ENCODE results near the gene NRARP.
"Not testable (repeated sequence)": the region's sequence is repeated elsewhere in the genome, so short reads cannot be mapped to it uniquely, and the experiment has no call there.

Gene NRARP, protein sequence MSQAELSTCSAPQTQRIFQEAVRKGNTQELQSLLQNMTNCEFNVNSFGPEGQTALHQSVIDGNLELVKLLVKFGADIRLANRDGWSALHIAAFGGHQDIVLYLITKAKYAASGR

GRCh38 chr9:137302118-137302448 is at the start of gene NRARP:
Gene NRARP (minus strand): TSS chr9:137302271. CDS start chr9:137301928, 343 bp downstream.
- Histone ChIP-seq H3K4me1 (ENCODE audit: control insufficient read depth, insufficient read depth, low read length) (peaks cover 30% of the 10 kb centered on the region), H3K27me3 (ENCODE audit: control insufficient read depth, insufficient read depth, low read length) (no peaks in the 10 kb centered on the region; the same call in 1 of the 2 replicates), H3K9me3 (ENCODE audit: control insufficient read depth, insufficient read depth, low read length) (no peaks in the 10 kb centered on the region), H3K36me3 (ENCODE audit: control insufficient read depth, insufficient read depth, low read length) (no peaks in the 10 kb centered on the region), H3K4me3 (ENCODE audit: low read length) (peak within 1 kb of the TSS; percentile 56), H3K27ac (ENCODE audit: low read length) (no peak within 1 kb of the TSS)
- WGBS (ENCODE audit: insufficient coverage, insufficient read length), result no CpG with 5 or more reads among the region's 60 CpGs
- DNase-seq (ENCODE audit: low read depth, low spot score), result no peak

- DNase-seq (ENCODE audit: low read depth, low spot score), result no peak
- no CpG with 5 or more reads among the region's 30 CpGs for WGBS (ENCODE audit: insufficient coverage, insufficient read length)
- Histone ChIP-seq H3K9me3 (ENCODE audit: control insufficient read depth, insufficient read depth, low read length) (peaks cover 8% of the 10 kb centered on the region), H3K27me3 (ENCODE audit: control insufficient read depth, insufficient read depth, low read length) (no peaks in the 10 kb centered on the region), H3K4me3 (ENCODE audit: low read length) (no peak overlapping the region), H3K4me1 (ENCODE audit: control insufficient read depth, insufficient read depth, low read length) (no peaks in the 10 kb centered on the region), H3K27ac (ENCODE audit: low read length) (no peak overlapping the region), H3K36me3 (ENCODE audit: control insufficient read depth, insufficient read depth, low read length) (peaks cover 3% of the 10 kb centered on the region; the same call in 1 of the 2 replicates)
These were observed 48.9 kb upstream of the NRARP start for GRCh38 chr9:137350696-137351584.

GRCh38 chr9:137349471-137350033 is 47.5 kb upstream of the NRARP start:
- Histone ChIP-seq H3K4me1 (ENCODE audit: control insufficient read depth, insufficient read depth, low read length) (no peaks in the 10 kb centered on the region), H3K4me3 (ENCODE audit: low read length) (no peak overlapping the region), H3K27ac (ENCODE audit: low read length) (no peak overlapping the region), H3K36me3 (ENCODE audit: control insufficient read depth, insufficient read depth, low read length) (peaks cover under 1% of the 10 kb centered on the region; the same call in 1 of the 2 replicates), H3K9me3 (ENCODE audit: control insufficient read depth, insufficient read depth, low read length) (peaks cover 8% of the 10 kb centered on the region), H3K27me3 (ENCODE audit: control insufficient read depth, insufficient read depth, low read length) (no peaks in the 10 kb centered on the region)
- WGBS (ENCODE audit: insufficient coverage, insufficient read length), result no CpG with 5 or more reads among the region's 27 CpGs
- DNase-seq (ENCODE audit: low read depth, low spot score), result no peak

- Histone ChIP-seq H3K4me3 (ENCODE audit: low read length) (no peak overlapping the region), H3K27me3 (ENCODE audit: control insufficient read depth, insufficient read depth, low read length) (no peaks in the 10 kb centered on the region), H3K36me3 (ENCODE audit: control insufficient read depth, insufficient read depth, low read length) (no peaks in the 10 kb centered on the region; the same call in 1 of the 2 replicates), H3K4me1 (ENCODE audit: control insufficient read depth, insufficient read depth, low read length) (no peaks in the 10 kb centered on the region), H3K27ac (ENCODE audit: low read length) (no peak overlapping the region), H3K9me3 (ENCODE audit: control insufficient read depth, insufficient read depth, low read length) (peaks cover 8% of the 10 kb centered on the region)
- no CpG with 5 or more reads among the region's 31 CpGs for WGBS (ENCODE audit: insufficient coverage, insufficient read length)
- DNase-seq (ENCODE audit: low read depth, low spot score), result no peak
These were observed 46.8 kb upstream of the NRARP start for GRCh38 chr9:137348769-137349470.

DNA sequence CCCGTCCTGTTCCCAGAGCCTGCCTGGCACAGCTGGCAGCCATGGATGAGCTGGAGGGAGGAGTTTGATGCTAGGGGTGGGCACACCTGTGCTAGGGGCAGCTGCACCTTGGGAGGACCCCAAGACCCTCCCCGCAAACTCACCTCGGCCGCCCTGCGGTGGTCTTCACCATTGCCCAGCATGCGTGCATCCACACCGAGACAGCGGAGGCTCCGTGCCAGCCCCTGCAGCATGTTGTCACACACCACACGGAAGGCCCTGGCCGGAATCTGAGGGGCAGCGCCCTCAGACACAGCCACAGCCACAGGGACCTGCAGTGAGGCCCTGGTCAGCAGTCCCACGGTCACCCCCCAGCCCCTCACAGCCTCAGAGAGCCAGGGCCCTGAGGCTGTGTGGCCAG is 45.9 kb upstream of the NRARP start:
- WGBS (ENCODE audit: insufficient coverage, insufficient read length), result no CpG with 5 or more reads among the region's 13 CpGs
- no peaks in the 10 kb centered on the region; the same call in 1 of the 2 replicates for H3K36me3 ChIP-seq (ENCODE audit: control insufficient read depth, insufficient read depth, low read length)
- no peaks in the 10 kb centered on the region for H3K27me3 ChIP-seq (ENCODE audit: control insufficient read depth, insufficient read depth, low read length)
- DNase-seq (ENCODE audit: low read depth, low spot score), result no peak
- no peak overlapping the region for H3K4me3 ChIP-seq (ENCODE audit: low read length)
- no peaks in the 10 kb centered on the region for H3K4me1 ChIP-seq (ENCODE audit: control insufficient read depth, insufficient read depth, low read length)
- H3K9me3 ChIP-seq (ENCODE audit: control insufficient read depth, insufficient read depth, low read length), result peaks cover 8% of the 10 kb centered on the region
- H3K27ac ChIP-seq (ENCODE audit: low read length), result no peak overlapping the region

GRCh38 chr9:137342482-137342881 is 40.4 kb upstream of the NRARP start:
- H3K4me3 ChIP-seq (ENCODE audit: low read length), result no peak overlapping the region
- H3K27ac ChIP-seq (ENCODE audit: low read length), result no peak overlapping the region
- no peaks in the 10 kb centered on the region for H3K36me3 ChIP-seq (ENCODE audit: control insufficient read depth, insufficient read depth, low read length)
- no peaks in the 10 kb centered on the region for H3K4me1 ChIP-seq (ENCODE audit: control insufficient read depth, insufficient read depth, low read length)
- no peaks in the 10 kb centered on the region for H3K27me3 ChIP-seq (ENCODE audit: control insufficient read depth, insufficient read depth, low read length)
- peaks cover 3% of the 10 kb centered on the region for H3K9me3 ChIP-seq (ENCODE audit: control insufficient read depth, insufficient read depth, low read length)
- no peak for DNase-seq (ENCODE audit: low read depth, low spot score)
- no CpG with 5 or more reads among the region's 7 CpGs for WGBS (ENCODE audit: insufficient coverage, insufficient read length)

GRCh38 chr9:137341227-137341626 is 39.2 kb upstream of the NRARP start:
- Histone ChIP-seq H3K27me3 (ENCODE audit: control insufficient read depth, insufficient read depth, low read length) (no peaks in the 10 kb centered on the region), H3K36me3 (ENCODE audit: control insufficient read depth, insufficient read depth, low read length) (no peaks in the 10 kb centered on the region), H3K9me3 (ENCODE audit: control insufficient read depth, insufficient read depth, low read length) (peaks cover under 1% of the 10 kb centered on the region), H3K4me1 (ENCODE audit: control insufficient read depth, insufficient read depth, low read length) (no peaks in the 10 kb centered on the region), H3K27ac (ENCODE audit: low read length) (no peak overlapping the region), H3K4me3 (ENCODE audit: low read length) (no peak overlapping the region)
- no peak for DNase-seq (ENCODE audit: low read depth, low spot score)
- no CpG with 5 or more reads among the region's 6 CpGs for WGBS (ENCODE audit: insufficient coverage, insufficient read length)

- not testable (repeated sequence) for H3K4me1 ChIP-seq (ENCODE audit: control insufficient read depth, insufficient read depth, low read length); H3K27ac ChIP-seq (ENCODE audit: low read length); H3K9me3 ChIP-seq (ENCODE audit: control insufficient read depth, insufficient read depth, low read length); H3K27me3 ChIP-seq (ENCODE audit: control insufficient read depth, insufficient read depth, low read length); H3K4me3 ChIP-seq (ENCODE audit: low read length); DNase-seq (ENCODE audit: low read depth, low spot score); H3K36me3 ChIP-seq (ENCODE audit: control insufficient read depth, insufficient read depth, low read length)
- no CpG with 5 or more reads among the region's 12 CpGs for whole genome bisulfite sequencing (ENCODE audit: insufficient coverage, insufficient read length)
These were observed 37.9 kb upstream of the NRARP start for GRCh38 chr9:137339908-137340462.

- H3K4me1 ChIP-seq (ENCODE audit: control insufficient read depth, insufficient read depth, low read length), result no peaks in the 10 kb centered on the region
- no peaks in the 10 kb centered on the region; the same call in 1 of the 2 replicates for H3K9me3 ChIP-seq (ENCODE audit: control insufficient read depth, insufficient read depth, low read length)
- H3K36me3 ChIP-seq (ENCODE audit: control insufficient read depth, insufficient read depth, low read length), result no peaks in the 10 kb centered on the region
- no peak overlapping the region for H3K27ac ChIP-seq (ENCODE audit: low read length)
- no peak for DNase-seq (ENCODE audit: low read depth, low spot score)
- no peak overlapping the region for H3K4me3 ChIP-seq (ENCODE audit: low read length)
- WGBS (ENCODE audit: insufficient coverage, insufficient read length), result no CpG with 5 or more reads among the region's 7 CpGs
- no peaks in the 10 kb centered on the region for H3K27me3 ChIP-seq (ENCODE audit: control insufficient read depth, insufficient read depth, low read length)
These were observed 37.2 kb upstream of the NRARP start for GRCh38 chr9:137339045-137339907.
